GM19328 (cell line): ENCODE results near the gene HSCB.
"Not testable (repeated sequence)": the region's sequence is repeated elsewhere in the genome, so short reads cannot be mapped to it uniquely, and the experiment has no call there.

ENCODE experiments used
- ATAC-seq: cut with Tn5 transposase; IDR thresholded peaks from one replicate; pipeline ENCODE4 v1.9.1; 2021; ENCODE audit warnings: mild to moderate bottlenecking, moderate library complexity; ENCODE audit not compliant: unreplicated experiment

Gene HSCB

DNA sequence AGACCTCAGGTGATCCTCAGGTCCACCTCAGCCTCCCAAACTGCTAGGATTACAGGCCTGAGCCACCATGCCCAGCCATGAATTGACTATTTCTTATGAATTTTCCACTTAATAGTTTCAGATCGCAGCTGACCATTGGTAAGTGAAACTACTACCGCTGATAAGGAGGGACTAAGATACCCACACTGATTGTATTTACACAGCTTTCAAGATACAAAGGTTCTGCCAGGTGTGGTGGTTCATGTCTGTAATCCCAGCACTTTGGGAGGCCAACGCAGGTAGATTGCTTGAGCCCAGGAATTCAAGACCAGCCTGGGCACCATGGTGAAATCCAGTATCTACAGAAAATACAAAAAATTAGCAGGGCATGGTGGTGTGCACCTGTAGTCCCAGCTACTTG lies 4.1 kb upstream of the HSCB start:
- no peak for ATAC-seq

DNA sequence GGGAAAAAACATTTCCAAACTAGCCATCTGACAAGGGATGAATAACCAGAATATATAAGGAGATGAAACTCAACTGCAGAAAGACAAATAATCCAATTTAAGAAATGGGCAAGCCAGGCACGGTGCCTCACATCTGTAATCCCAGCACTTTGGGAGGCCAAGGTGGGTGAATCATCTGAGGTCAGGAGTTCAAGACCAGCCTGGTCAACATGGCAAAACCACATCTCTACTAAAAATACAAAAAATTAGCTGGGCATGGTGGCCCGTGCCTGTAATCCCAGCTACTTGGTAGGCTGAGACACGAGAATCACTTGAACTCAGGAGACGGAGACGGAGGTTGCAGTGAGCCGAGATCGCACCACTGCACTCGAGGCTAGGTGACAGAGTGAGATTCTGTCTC lies 3.0 kb upstream of the HSCB start:
- ATAC-seq: not testable (repeated sequence)

DNA sequence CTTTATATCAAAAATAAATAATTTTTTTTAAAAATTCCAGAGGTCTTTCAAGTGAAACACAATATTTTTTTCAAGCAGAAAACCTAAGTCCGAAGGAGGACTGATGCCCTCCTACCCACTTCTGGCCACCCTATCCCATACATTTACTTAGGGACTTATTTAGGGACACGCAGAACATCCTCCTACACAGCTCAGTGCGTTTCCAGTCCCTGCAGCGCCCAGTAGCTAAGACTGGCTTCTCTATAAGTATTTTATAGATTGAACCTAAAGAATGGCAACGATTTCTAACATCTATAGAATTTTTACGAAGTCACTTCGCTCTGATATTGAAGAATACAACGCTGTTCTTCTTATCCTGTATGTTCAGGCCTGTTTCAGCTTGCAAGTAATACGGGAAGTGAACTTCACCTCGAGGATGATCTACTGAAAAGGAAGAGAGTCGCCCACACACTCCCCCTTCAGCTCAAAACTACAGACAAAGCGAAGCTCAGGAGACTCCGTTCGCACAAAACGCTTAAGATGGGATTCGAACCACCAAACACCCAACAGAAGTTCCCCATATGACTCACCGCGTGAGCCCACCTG lies 547 bp upstream of the HSCB start:
- ATAC-seq: no peak

DNA sequence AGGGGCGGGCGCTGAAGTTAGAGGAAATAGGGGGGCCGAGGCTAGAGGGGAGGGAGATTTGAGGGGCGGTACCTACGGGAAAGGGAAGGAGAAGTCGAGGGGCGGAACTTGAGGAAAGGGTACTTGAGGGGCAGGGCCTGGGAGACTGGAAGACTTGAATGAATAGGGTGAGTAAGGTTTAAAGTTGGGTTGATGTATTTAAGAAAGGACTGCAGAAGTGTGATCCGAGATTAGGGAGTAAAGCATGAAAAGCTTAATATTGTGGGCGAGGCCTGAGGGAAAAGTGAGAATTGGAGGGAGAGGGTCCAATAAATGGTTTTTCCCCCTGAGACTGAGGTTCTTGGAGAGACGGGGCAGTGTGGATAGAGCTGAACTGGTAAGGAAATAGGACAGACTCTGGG lies 723 bp downstream of the HSCB start:
- no peak for ATAC-seq

DNA sequence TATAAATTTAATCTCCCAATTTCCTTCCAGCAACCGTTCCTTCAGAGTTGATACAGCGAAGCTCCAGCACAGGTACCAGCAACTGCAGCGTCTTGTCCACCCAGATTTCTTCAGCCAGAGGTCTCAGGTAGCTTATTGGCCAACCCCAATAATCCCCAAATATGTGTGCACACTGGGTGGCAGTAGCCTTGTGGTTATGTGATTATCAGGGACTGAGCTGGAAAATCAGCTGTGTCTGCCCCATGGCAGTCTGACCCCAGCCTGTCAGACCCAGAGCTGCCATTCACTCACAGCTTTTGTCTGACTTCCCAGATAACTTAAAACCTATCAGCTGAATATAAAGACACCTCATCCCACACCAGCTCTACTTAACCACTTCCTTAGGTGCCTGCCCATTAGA lies 2.0 kb downstream of the HSCB start:
- ATAC-seq: no peak

DNA sequence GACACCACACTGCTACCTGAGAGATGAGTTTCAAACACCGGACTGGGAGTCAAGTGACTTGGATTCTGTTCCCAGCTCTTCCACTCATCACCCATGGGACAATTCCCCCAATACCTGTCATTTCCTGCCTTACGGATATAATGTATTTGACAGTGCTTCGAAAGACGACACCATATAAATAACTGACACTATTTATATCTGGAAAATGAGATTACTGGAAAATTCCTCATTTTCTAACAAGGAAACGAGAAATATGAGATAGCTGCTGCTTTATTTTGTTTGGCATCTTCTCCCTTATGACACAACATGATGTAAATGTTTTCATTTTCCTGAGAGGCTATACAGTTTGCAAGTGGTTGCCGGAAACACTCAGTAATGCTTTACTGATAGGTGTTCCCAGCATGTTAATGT lies 8.6 kb downstream of the HSCB start:
- no peak for ATAC-seq

DNA sequence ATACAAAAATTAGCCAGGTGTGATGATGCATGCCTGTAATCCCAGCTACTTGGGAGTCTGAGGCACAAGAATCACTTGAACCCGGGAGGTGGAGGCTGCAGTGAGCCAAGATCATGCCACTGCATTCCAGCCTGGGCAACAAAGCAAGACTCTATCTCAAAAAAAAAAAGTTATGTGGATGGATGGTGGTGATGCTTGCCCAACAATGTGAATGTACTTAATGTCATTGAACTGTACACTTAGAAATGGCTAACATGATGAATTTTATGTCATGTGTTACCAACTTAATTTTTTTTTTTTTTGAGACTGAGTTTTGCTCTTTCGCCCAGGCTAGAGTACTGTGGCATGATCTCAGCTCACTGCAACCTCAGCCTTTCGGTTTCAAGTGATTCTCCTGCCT lies 12.7 kb downstream of the HSCB start:
- not testable (repeated sequence) for ATAC-seq

DNA sequence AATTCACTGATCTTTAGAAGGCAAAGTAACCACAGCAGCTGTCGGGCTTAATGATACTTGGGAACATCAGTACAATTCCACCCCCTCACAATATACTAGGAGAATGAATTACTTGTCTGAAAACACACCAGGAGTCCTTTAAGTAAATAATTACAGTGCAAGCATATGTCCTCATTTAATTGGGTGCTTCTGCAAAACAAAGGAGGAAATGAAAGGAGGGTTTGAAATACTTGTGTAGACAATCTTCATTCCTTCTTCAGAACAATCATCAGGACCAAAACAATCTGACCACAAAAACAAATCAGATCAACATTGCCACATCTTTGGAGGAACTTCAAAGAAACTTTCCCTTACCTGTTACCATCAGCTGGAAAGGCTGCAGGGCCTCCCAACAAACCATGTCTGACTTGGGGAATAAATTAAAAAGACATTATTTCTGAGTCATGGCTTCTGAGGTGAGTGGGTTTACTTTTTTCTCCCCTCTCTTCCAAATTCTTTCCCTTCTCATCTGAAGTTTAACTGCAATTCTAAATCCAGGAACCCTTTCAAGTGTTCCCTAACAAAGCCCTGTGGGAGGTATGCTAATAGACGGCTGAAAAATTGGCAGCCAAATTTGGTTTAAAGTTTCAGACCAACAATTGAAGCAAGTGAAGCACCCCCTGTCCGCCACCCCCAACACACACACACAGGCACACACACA lies 18.2 kb downstream of the HSCB start:
- no peak for ATAC-seq

DNA sequence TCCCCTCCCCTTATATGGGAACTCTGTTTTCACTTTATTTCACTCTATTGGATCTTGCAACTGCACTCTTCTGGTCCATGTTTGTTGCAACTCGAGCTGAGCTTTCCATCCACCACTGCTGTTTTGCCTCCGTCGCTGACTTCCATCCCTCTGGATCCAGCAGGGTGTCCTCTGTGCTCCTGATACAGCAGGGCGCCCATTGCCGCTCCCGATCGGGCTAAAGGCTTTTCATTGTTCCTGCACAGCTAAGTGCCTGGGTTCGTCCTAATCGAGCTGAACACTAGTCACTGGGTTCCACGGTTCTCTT lies 19.6 kb downstream of the HSCB start:
- ATAC-seq: no peak

DNA sequence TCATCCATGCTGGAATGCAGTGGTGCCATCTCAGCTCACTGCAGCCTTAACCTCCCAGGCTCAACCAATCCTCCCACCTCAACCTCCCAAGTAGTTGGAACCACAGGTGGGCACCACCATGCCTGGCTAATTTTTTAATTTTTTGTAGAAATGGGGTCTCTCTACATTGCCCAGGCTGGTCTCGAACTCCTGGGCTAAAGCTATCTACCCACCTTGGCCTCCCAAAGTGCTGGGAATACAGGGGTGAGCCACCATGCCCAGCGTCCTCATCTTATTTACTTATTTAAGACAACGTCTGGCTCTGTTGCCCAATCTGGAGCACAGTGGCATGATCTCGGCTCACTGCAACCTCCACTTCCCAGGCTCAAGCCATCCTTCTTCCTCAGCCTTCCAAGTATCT lies 20.2 kb downstream of the HSCB start:
- ATAC-seq: not testable (repeated sequence)

DNA sequence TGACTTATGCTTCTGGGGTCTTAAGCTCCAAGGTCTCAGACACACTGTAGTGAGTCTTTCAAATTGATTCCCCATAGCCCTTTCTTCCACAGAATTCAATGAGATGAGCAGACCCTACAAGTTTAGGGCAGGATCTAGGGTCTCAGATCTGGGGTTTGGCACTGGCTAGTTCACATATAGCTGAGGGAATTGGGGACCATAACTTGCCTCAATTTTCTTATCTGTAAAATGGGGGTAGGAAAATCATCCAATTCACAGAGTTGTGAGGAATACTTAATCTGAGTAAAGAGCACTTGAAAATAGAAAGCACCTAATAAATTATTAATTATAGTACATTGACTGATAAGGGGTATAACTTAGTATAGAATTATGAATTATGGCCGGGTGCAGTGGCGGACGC lies 24.8 kb downstream of the HSCB start:
- ATAC-seq: no peak

DNA sequence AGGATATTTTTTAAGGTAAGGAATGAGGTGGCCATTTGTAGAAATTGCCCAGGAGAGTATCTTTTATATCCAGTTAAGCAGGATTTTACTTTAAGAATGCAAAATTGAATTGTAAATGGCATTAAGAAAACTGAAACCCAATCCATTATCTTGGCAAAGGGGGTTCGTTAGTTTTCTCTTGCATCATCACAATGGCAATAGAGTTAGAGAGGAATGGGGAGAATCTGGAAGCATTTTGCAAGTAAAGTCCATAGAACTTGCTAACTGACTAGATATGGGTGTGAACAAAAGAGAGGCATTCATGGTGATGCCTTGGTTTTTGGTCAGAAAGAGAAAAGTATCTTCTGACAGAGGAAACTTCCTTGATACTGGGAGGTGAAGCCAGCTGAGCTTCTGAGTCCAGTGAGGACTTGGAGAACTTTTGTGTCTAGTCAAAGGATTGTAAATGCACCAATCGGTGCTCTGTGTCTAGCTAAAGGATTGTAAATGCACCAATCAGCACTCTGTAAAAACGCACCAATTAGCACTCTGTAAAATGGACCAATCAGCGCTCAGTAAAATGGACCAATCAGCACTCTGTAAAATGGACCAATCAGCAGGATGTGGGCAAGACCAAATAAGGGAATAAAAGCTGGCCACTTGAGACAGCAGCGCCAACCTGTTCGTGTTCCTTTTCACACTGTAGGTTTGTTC lies 27.0 kb downstream of the HSCB start:
- no peak for ATAC-seq

DNA sequence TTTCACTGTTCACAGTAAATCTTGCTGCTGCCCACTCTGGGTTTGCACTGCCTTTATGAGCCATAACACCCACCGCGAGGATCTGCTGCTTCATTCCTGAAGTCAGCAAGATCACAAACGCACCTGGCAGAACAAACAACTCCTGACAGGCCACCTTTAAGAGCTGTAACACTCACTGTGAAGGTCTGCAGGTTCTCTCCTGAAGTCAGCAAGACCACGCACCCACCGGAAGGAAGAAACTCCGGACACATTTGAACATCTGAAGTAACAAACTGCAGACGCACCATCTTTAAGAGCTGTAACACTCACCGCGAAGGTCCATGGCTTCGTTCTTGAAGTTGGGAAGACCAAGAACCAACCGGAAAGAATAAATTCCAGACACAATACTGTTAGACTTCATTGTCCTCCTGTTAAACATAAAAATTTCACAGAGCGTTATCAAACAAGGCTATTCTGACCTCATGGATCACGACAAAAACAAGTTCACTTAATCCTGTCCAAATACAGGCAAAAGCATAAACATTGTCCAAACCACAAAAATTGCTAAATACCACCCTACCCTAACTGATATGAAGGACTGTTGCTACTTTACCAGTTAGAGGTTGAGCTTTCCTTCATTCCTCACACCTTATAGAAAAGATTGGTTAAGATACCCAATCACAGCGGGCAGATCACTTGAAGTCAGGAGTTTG lies 27.7 kb downstream of the HSCB start:
- ATAC-seq: no peak

DNA sequence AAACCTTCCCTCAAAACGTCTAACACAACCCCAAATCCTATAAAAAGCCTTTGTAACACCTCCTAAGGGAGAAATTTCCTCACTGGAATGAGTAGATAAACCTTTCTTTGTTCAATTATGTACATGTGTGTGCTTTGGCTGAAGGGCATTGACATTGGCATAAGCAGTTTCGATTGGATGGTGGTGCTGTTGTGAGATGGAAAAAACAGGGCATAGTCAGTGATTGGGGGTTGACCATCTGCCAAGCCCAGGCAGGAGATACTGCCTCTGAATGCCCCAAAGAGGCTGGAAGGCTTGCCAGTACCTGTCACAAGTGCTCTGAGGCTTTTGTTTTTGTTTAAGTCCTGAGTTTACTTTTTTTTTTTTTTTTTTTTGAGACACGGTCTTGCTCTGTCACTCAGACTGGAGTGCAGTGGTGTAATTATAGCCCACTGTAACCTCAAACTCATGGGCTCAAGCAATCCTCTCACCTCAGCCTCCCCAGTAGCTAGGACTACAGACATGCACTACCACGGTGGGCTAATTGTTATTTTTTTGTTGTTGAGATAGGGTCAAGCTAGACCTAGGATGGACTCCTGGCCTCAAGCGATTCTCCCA lies 29.5 kb downstream of the HSCB start:
- ATAC-seq: no peak

DNA sequence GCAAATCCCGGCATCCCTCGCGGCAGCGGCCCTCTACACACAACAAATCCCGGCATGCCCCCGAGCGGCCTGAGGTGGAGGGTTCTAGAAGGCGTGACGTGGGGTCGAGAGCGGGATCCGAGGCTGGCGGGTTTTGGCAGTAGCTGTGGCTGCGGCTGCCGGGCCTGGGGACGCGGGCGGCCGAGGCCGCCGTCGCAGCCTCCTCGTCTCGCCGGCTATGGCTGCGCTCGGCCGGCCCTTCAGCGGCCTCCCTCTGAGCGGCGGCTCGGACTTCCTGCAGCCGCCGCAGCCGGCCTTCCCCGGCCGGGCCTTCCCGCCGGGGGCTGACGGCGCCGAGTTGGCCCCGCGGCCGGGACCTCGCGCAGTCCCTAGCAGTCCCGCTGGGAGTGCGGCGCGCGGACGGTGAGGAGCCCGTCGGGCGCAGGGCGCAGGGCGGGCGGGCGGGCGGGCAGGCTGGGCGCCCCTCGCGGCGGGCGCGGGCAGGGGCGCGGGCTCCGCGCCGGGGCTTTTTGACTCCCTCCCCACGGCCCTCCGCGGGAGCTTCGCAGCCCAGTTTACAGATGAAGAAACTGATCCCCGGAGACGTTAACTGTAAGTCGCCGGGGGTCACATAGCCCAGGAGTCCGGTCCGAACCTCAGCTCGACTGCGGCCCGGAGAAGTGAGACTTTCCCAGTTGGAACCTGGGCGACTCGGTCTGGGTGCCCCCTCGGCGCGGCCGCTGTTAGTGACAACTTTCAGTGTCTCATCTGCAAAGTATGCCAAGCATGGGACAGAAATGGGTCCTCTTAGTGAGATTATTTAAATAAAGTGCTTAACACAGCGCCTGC lies 31.0 kb downstream of the HSCB start, which contains the start of gene CCDC117:
CCDC117 (plus strand) TSS at position 63 of the 828 bp plus-strand sequence; CDS start at position 218, 155 bp downstream.
- peak; percentile 84 for ATAC-seq

DNA sequence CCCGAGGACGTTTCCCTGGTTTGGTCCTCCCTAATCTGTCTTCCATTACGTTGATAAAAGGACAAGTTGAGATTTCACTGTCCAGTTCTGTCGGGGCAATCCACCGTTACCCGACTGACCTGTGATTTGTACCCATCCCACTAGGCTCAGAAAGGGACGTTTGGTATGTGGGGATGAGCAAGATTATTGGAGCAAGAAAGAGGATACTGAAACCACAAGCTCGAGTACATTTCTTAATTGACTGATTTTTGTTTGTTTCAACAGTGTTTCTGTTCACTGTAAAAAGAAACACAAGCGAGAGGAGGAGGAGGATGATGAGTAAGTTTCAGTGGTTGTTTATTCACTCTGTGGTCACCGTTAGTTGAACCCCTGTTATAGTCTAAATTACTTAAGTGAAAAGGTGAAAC lies 31.6 kb downstream of the HSCB start:
- ATAC-seq: no peak

DNA sequence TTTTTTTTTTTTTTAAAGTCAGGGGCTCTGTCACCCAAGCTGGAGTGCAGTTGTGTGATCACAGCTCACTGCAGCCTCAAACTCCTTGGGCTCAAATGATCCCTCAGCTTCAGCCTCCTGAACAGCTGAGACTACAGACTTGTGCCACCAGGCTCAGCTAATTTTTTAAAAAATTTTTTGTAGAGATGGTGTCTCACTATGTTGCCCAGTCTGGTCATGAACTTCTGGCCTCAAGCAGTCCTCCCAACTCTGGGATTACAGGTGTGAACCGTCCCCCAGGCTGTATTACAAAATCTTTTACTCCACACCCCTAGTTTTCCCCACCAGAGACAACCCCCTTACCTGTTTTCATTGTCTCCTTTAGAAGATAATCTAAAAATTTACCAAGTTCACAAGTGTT lies 32.5 kb downstream of the HSCB start:
- ATAC-seq: no peak

DNA sequence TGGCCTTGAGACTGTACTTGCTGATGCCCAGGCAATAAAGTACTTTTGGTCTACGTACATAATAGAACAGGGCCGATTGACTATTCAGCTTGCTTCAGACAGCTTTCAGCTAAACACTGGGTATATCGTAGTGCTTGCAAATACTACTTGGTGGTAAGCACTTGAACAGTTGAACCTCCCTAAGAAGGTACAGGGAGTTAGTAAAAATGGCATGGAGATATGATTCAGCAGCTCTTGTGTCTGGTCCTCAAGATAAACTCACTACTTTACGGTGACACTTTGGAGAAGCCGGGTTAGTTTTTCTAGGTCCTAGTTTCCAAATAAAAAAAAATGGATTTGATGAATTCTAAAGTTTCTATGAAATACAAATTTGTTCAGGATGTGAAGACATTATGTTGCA lies 38.0 kb downstream of the HSCB start:
- no peak for ATAC-seq

DNA sequence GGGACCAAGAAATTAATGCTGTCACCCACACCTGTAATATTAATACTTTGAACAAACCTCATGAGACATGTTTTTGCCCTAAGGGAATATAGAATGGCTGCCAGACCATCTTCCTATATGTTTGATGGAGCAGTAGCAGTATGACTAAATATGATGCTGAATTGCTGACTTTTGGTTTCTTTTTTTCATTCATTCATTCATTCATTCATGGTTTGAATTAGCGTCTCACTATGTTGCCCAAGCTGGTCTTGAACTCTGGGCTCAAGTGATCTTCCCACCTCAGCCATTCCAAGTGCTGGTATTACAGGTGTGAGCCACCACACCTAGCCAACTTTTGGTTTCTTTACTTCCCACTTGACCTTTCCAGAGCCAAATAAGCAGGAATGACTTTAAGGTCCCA lies 38.5 kb downstream of the HSCB start:
- no peak for ATAC-seq

DNA sequence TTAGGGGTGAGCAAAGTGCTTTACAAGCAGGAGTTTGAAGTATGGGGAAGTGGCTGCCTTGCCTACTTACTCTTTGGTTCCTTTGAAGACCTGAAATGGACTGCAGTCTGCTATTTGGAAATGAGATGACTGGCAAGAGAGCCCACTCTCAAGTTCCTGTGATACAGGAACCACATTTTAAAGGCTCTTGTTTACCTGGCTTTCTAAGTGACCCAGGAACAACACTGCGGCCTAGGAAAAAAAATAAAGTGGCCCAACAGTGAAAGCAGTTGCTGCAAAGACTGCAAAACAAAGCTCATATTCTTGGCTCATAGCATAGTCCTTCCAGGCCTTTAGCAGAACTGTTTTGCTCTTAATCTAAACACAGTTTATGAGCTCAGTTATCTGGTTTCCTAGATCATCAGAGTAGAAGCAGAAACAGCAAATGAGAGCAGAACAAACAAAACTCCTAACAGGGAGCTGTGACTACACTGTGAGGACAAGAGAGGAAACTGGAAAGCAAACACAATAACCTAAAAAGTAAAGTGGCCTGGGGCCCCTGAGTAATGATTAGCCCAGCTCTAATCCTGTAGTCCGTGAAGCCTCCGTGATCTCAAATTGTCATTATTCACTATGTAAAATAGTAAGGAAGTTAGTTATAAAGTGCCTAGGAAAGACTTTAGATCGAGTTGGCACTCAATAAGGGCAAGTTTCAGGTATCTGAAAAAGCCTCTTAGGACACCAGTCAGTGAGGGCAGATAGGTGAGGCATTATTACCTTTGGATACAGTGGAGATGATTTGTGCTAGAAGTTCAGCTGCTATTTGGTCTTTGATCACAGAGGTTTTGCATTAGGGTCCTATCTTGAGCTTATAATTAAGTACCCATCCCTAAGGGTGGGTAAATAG lies 42.2 kb downstream of the HSCB start:
- no peak for ATAC-seq
